Gastrocnemius medialis (tissue), 4 donors: ENCODE measurements around the gene OSBPL2.

Experiments used
- CTCF ChIP-seq, 5 experiments: fragments of 450-650 bp in 3 of 5; fragments of 200-600 bp in 2 of 5; sonication (generic) in 2 of 5; IDR thresholded peaks in 4 of 5; conservative IDR thresholded peaks in 1 of 5; 1 replicate in 4 of 5; 2 replicates in 1 of 5; pipeline ENCODE4 v1.5.1; 2016 to 2019; ENCODE audit warnings: antibody characterized with exemption in 5 of 5, mild to moderate bottlenecking in 3 of 5, moderate library complexity in 3 of 5
- POLR2A ChIP-seq, 2 donors: fragments of 450-650 bp; IDR thresholded peaks; one replicate each; pipeline ENCODE4 v1.6.1; 2017; ENCODE audit warnings: antibody characterized with exemption in 2 of 2, mild to moderate bottlenecking in 2 of 2, moderate library complexity in 2 of 2

- peak in 2 of 5 experiments; percentile 17 to 43 for TF ChIP-seq CTCF (IDR thresholded peaks at IDR 0.05 in 4 of 5, conservative IDR thresholded peaks at IDR 0.05 in 1 of 5)
- no peak for TF ChIP-seq POLR2A (IDR thresholded peaks at IDR 0.05)
Observed at GRCh38 chr20:62208795-62209755, 29.2 kb upstream of the OSBPL2 start.
